NCI-H2196 (cell line): ENCODE data around the gene HADHB.
"Not testable (repeated sequence)": the region's sequence is repeated elsewhere in the genome, so short reads cannot be mapped to it uniquely, and the experiment has no call there.

ENCODE experiments used
- DNase-seq: peaks from one replicate; lab custom pipeline; 2025; ENCODE audit not compliant: unreplicated experiment; lab: John Stamatoyannopoulos, UW

HADHB gene

DNA sequence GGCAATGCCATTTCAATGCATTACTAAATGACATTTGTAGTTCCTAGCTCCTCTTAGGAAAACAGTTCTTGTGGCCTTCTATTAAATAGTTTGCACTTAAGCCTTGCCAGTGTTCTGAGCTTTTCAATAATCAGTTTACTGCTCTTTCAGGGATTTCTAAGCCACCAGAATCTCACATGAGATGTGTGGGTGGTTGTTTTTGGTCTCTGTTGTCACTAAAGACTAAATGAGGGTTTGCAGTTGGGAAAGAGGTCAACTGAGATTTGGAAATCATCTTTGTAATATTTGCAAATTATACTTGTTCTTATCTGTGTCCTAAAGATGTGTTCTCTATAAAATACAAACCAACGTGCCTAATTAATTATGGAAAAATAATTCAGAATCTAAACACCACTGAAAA is 45.3 kb downstream of the HADHB start:
- DNase-seq = no peak

DNA sequence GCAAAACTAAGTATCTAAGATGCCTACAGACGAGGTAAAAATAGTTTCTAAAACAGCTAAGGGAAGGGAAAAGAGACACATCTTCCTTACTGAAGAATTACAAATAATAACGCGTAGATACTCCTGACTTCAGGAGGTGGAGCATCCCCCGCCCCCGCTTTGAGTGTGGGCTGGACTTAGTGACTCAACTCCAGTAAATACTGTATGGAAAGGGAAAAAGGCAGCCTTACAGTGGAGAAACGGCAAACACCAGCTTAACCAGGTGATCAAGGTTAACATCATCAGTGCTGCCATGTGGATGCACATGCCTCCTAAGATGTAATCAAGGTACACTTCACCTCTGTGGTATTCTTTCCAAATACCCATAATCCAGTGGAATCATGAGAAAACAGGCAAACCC is 47.9 kb downstream of the HADHB start:
- DNase-seq = no peak

- DNase-seq = no peak
These were observed 50.8 kb downstream of the HADHB start for GRCh38 chr2:26295511-26295910.

- DNase-seq = no peak
These were observed 52.3 kb downstream of the HADHB start for GRCh38 chr2:26297061-26297460.

DNA sequence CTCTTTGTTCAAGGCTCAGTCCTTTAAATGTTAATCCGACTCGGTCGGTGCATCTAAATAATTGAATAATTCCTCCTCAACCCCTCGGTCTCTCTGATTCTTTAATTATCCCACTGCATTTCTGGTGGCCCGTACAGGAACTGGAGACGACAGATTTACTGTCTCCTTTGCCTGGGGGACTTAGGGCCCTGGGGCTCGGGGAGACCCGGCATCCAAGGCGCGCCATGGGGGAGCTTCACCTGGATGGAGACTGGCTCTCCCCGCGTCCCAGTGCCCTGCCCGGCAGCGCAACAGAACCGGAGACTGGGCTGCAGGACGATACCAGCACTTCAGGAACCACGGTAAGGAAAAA is 53.5 kb downstream of the HADHB start:
- DNase-seq = no peak

GRCh38 chr2:26298638-26299393 is 54.1 kb downstream of the HADHB start:
- no peak for DNase-seq

- DNase-seq = peak; percentile 21
These were observed 54.8 kb downstream of the HADHB start for GRCh38 chr2:26299471-26300101.

DNA sequence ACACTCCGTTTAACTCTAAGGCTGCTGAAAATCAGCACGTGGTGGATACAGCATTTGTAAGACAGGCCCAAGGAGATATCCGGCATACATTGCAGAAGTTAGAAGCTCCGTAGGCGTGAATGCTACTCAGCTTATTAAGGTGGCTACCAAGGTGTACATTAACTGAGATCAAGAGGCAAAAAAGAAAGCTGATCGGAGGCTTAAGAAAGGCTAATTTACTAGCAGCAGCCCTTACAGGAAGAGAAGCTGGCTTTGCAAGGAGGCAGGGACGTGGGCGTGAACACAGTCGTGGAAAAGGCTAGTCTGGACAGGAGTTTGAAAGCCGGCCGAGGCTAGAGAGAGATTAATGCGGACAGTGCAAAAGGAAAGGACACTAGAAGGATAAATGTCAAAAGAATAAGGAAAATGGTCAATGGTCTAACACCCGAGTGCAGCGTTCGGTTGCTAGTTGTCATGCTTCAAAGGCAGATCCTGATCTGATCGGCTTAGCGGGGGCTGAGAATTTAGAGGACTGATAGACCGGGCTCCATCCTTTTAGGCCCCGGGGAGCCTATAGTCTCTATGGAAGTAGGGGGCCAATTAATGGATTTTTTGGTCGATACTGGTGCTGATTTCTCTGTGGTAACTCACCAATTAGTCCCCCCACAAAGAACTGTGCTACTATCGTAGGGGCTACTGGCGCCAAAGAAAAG is 55.6 kb downstream of the HADHB start:
- no peak for DNase-seq

DNA sequence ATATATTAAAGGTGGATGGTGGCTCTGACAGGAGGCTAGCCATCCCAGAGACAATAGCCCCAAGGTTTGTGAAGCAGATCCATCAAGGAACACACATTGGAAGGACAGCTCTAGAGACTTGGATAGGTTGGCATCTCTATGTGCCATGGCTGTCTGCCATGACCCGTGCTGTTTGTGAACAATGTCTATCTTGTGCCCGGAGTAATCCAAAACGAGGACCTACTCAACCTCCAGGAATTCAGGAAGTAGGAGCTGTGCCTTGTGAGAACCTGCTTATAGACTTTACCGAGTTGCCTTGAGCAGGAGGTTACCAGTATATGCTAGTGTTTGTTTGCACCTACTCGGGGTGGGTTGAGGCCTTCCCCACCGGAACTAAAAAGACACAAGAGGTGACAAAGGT is 58.1 kb downstream of the HADHB start:
- DNase-seq = no peak

- DNase-seq = not testable (repeated sequence)
These were observed 60.4 kb downstream of the HADHB start for GRCh38 chr2:26305094-26305493.

DNA sequence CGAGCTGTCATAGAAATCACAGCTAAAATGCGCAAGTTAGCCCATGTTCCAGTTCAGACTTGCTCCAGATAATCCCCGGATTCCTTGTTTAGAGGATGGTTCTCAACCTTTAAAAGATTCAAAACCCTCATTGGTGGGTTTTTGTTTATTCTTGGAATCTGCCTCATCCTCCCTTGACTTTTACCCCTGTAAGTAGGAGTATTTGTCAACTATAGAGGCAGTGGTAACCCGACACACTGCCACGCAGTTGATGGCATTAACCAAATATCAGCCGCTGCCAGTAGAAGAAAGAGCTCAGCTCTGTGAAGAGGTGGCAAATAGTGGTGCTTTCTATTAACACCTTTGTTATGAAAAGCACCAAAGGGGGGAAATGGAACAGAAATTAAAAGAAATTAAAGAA is 60.8 kb downstream of the HADHB start:
- no peak for DNase-seq

DNA sequence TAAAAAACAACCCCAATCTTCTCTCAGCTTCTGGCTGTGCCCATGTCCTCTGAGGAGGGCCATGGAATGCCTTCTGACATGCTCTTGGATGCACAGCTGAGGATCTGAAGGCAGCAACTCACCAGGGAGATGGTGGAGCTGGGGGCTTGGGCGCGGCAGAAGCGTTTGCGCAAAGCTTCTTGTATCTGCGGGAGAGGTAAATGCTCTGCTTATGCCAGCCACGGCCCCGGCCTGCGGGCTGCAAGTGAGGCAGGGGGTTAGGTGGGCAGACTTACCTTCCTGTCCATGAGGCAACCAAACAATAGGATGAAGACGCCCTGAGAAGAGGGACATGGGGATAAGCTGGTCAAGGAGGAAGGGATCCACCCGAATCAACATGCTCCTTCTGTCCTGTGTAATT is 65.2 kb downstream of the HADHB start:
- DNase-seq = no peak

DNA sequence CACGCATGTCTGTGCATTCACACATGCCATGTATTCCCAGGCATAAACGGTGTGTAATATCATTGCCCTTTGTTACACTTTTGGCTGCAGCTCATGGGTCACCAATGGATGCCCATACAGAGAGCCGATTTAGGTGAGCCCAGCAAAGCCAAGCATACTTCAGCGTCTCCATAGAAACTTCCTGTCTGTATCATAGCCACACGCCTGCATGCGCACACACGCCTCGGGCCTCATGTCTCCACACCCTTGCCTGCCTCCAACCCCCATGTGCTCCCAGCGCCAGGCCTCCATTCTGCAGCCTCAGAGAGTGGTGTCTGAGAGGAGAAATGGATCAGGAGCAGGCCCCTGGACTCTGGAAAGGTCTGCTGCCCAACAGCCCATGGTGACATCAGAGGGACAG is 67.7 kb downstream of the HADHB start:
- no peak for DNase-seq

- DNase-seq = no peak
These were observed 68.7 kb downstream of the HADHB start for GRCh38 chr2:26313446-26313845.

GRCh38 chr2:26314243-26314642 is 69.5 kb downstream of the HADHB start:
- no peak for DNase-seq

DNA sequence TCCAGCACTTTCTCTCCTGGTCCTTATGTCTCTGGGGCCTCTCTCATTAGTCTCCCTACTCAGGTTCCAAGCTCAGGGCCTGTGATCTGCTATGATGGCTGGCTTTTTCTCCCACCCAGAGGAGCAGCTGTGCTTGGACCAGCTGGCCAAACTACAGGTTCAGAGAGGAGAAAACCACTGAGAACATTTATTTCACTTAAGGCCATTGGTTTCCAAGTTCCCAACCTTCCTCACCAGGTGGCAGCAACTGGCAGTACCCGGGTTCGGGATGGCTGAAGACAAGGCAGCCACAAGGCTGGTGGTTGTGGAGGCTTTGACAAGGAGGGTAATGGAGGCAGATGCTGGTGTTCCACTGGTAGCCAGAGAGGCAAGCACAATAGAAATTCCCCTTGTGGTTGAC is 71.3 kb downstream of the HADHB start:
- no peak for DNase-seq

- DNase-seq = no peak
These were observed 72.1 kb downstream of the HADHB start for GRCh38 chr2:26316845-26317244.

DNA sequence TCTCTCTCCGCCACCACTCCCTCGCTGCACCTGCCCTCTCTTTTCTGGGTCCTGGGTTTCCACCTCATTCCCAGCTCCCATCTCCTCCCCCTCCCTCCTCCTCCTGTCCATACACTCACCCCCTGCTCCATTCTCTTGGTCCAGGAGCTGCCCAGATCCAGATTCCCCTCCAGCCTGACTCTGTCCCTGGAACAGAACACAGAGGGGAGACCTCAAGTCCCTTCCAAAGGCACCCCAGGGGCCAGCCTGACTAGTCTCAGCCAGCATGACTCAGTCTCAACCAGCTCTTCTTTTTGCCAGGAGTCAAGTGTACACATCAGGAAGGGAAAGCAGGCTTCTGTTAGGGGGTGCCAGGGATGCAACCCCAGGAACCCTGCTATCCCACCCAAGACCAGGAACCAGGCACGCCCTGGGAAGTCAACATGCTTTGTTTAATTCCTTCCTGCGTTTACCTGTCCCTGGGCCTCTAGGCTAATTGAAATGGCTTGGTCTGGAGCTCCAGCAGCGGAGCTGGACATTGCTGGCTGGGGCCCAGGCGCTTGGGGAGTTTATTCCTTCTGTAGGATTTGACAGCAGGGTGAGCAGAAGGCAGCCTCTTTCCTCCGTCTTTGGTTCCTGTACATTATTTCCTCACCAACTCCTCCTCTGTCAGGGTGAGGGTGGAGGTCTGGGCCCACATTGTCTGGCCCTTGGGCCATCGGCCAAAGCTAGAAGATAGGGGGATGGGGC is 72.8 kb downstream of the HADHB start:
- DNase-seq = no peak

DNA sequence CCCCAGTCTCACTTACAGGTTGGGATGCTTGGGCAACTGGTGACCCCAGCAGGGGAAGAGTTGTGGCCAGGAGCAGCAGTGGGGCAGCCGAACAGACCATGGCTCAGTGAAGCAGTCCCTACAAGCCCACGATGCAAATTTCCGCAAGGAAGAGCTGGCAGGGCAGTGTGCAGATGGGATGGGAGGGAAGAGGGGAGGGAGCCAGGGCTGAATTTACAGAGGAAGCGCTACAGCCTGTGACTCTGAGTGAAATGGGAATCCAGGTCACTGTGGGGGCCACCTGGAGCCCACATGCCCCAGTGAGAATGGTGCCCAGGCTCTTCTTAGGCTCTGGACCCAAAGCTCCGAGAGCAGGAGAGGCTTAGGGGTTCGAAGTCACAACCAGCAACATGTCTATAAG is 74.2 kb downstream of the HADHB start:
- DNase-seq = no peak

DNA sequence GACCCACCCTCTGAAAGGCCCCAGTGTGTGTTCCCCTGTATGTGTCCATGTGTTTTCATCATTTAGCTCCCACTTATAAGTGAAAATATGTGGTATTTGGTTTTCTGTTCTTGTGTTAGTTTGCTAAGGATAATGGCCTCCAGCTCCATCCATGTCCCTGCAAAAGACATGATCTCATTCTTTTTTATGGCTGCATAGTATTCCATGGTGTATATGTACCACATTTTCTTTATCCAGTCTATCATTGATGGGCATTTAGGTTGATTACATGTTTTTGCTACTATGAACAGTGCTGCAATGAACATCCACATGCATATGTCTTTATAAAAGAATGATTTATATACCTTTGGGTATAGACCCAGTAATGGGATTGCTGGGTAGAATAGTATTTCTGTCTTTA is 79.7 kb downstream of the HADHB start:
- DNase-seq = not testable (repeated sequence)

- DNase-seq = no peak
These were observed 80.2 kb downstream of the HADHB start for GRCh38 chr2:26324903-26325302.

- DNase-seq = no peak
These were observed 81.1 kb downstream of the HADHB start for GRCh38 chr2:26325851-26326250.
